ENCODE data around the gene KPNA4.
A peak's percentile ranks its signal among the peaks of the same experiment; 100 is the strongest.

KPNA4 gene

DNA sequence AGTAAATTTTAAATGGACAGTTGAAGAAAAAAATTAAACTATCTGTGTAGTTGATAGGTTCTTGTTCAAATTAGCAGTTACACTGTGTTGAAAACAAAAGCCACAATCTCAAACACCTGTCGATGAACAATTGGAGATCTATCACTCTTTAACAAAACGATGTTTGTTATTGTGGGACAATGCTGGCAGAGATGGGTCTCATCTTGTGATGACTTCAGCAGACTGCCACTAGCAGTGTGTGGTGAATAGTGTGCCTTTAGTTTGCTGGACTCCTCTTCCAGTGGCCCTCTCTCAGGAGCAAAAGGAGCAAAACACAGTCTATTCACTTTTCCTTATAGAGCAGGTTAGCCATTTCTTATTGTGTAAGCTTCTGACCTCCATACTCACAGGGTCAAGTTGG lies 101.0 kb downstream of the KPNA4 start:
- TF ChIP-seq, protein P1, sequence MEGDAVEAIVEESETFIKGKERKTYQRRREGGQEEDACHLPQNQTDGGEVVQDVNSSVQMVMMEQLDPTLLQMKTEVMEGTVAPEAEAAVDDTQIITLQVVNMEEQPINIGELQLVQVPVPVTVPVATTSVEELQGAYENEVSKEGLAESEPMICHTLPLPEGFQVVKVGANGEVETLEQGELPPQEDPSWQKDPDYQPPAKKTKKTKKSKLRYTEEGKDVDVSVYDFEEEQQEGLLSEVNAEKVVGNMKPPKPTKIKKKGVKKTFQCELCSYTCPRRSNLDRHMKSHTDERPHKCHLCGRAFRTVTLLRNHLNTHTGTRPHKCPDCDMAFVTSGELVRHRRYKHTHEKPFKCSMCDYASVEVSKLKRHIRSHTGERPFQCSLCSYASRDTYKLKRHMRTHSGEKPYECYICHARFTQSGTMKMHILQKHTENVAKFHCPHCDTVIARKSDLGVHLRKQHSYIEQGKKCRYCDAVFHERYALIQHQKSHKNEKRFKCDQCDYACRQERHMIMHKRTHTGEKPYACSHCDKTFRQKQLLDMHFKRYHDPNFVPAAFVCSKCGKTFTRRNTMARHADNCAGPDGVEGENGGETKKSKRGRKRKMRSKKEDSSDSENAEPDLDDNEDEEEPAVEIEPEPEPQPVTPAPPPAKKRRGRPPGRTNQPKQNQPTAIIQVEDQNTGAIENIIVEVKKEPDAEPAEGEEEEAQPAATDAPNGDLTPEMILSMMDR (conservative IDR thresholded peaks at IDR 0.05), result no peak

DNA sequence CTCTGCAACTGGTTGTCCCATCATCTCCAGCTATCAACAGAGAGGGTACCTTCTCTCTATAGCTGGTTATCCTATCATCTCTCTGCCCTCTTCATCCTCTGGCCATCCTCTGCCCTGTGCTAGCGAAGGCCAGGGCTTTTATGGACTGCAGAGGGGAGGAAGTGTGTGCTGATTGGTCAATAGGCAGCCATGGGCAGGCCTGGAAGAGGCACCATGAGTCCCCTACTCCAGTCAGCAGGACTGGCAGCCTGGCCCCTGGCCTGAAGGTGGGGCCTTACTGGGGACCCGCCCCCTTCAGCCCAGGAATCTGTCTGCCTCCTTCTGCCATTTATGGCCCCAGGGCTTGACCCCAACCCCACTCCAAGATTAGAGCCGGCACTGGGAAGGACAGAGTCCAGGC lies 105.3 kb downstream of the KPNA4 start:
- TF ChIP-seq, protein P1 (conservative IDR thresholded peaks at IDR 0.05), result no peak
- H3K27ac ChIP-seq, result no peak overlapping the region

More for the DNA sequence above, 101.0 kb downstream of the KPNA4 start:
- no peak overlapping the region for H3K27ac ChIP-seq

DNA sequence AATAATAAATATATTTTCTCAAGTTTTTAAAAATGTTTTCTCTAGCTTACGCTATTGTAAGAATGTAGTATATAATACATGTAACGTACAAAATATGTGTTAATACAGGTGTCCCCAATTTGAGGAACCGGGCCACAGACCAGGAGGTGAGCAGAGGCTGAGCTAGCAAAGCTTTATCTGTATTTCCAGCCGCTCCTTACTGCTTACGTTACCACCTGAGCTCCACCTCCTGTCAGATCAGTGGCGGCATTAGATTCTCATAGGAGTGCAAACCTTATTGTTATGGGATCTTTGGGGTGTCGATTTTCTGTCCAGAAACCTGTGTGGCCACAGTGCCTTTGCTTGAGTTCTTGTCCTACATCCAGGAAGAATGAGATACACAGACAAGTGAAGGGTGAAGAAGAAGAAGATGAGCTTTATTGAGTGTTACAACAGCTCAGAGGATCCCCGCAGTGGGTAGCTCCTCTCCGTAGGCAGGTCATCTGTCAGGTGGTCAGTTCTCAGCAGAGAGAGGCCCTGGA lies 105.9 kb downstream of the KPNA4 start:
- TF ChIP-seq, protein P1 (conservative IDR thresholded peaks at IDR 0.05), result no peak
- H3K27ac ChIP-seq, result no peak overlapping the region

DNA sequence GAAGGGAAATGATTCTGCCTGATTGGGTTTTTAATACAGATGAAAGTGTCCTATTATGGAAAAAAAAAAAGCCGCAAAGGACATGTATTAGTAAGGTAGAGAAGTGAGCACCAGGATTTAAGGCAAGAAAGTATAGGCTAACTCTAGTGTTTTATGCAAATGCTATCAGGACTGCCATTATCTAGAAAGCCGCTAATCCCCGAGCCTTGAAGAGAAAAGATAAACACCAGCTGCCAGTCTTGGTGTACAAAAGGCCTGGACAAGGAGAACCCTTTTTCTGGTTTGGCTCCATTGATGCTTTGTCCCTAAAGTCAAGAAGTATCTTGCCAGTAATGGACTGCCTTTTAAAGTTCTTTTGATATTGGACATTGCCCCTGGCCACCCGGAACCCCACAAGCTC lies 107.2 kb downstream of the KPNA4 start:
- TF ChIP-seq, protein P1 (conservative IDR thresholded peaks at IDR 0.05), result no peak

DNA sequence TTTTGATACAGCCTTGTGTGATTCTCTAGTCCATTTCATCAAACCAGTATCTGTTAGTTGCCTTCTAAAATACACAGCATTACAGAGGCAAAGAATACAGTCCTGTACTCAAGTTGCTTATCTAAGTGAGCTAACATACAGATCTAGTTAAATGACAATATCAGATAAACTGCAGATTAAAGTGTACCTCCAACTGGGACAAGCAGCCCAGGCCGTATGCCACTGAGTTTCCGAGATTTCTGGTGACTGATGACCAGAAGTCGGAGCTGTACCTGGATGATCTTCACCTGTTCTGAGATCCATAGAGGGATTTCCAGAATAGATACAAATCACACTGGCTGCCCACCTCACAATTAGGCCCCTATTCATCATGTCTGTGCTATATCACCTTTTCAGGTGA lies 109.5 kb downstream of the KPNA4 start:
- TF ChIP-seq, protein P1 (conservative IDR thresholded peaks at IDR 0.05), result no peak
- H3K27ac ChIP-seq, result no peak overlapping the region

More for the DNA sequence above, 107.2 kb downstream of the KPNA4 start:
- no peak overlapping the region for H3K27ac ChIP-seq

DNA sequence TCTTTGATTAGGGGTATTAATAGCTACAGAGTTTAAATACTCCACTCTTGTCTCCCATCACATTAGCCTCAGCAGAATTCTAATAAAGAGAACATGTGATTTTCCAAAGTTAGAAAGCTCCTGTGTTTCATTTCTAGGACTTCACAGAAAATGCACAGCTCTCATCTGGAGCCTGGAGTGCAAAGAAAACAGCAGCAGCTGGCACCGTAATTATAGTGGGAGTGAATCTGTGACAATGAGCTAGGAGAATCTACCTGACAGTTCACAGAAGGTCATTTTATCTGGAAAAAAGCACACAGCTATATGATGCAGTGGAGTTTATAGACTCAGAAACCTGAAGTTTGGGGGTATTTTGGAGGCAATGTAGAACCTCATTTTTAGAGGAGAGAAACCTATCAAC lies 110.4 kb downstream of the KPNA4 start:
- no peak overlapping the region; the same call in 1 of the 2 replicates for H3K27ac ChIP-seq
- TF ChIP-seq, protein P1 (conservative IDR thresholded peaks at IDR 0.05), result no peak

DNA sequence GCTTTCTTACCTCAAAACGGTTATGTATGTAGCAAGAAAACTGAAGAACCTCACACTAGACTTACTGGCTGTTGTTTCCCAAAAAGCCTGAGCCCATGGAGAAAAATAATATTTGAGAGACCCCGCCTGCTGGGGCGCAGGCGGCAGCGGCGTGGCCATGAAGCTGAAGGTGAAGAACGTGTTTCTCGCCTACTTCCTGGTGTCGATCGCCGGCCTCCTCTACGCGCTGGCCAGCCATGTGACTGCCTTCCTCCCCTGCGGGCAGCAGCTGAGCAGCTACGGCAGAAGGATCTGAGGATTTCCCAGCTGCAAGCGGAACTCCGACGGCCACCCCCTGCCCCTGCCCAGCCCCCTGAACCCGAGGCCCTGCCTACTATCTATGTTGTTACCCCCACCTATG lies 113.1 kb downstream of the KPNA4 start:
- peak overlapping the region; percentile 88; the same call in 1 of the 2 replicates for H3K27ac ChIP-seq

DNA sequence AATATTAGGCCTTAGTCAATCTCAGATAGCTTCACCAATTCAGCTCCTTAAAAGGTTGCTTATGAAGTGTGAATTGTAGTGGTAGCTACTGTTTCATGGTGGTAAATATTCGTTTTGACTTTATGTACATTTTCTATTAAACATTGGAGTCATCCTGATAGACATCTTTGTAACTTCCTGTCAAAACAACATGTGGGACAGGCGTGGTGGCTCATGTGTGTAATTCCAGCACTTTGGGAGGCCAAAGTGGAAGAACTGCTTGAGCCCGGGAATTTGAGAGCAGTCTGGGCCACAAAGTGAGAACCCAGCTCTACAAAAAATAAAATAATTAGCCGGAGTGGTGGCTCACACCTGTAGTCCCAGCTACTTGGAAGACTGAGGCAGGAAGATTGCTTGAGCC lies 113.8 kb downstream of the KPNA4 start:
- H3K27ac ChIP-seq, result peak overlapping the region; percentile 88
- TF ChIP-seq, protein P1 (conservative IDR thresholded peaks at IDR 0.05), result no peak

All from VCaP (cell line).